DMS 273 (cell line): Measurements from ENCODE around the gene ENDOG.
A peak's percentile ranks its signal among the peaks of the same experiment; 100 is the strongest.
"Not testable (repeated sequence)": the region's sequence is repeated elsewhere in the genome, so short reads cannot be mapped to it uniquely, and the experiment has no call there.

Experiments
- DNase-seq: peaks from one replicate; lab custom pipeline; 2025; ENCODE audit not compliant: unreplicated experiment; lab: John Stamatoyannopoulos, UW

Gene ENDOG

DNA sequence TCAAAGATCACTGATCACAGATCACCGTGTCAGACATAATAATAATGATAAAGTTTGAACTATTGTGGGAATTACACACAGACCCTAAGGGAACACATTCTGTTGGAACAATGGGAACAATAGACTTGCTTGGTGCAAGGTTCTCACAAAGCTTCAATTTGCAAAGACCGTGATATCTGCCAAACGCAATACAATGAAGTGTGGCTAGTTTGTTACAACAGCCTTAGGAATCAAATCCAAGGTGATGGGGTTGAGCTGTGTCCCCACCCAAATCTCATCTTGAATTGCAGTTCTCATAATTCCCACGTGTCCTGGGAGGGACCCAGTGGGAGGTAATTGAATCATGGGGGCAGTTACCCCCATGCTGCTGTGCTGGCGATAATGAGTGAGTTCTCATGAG is 42.6 kb downstream of the ENDOG start:
- no peak for DNase-seq

- no peak for DNase-seq
These were observed 43.2 kb downstream of the ENDOG start for GRCh38 chr9:128861501-128861900.

GRCh38 chr9:128862401-128862851 is 44.1 kb downstream of the ENDOG start:
- no peak for DNase-seq

GRCh38 chr9:128863647-128864046 is 45.3 kb downstream of the ENDOG start:
- peak; percentile 83 for DNase-seq

- no peak for DNase-seq
These were observed 52.0 kb downstream of the ENDOG start for GRCh38 chr9:128870128-128870940.

GRCh38 chr9:128870941-128871265 is 52.6 kb downstream of the ENDOG start:
- DNase-seq = not testable (repeated sequence)
